GM18873 (cell line): ENCODE data around the gene DCBLD1.

Experiments used
- ATAC-seq: cut with Tn5 transposase; IDR thresholded peaks from one replicate; pipeline ENCODE4 v1.9.1; 2021; ENCODE audit warnings: mild to moderate bottlenecking, moderate library complexity, moderate number of reproducible peaks; ENCODE audit not compliant: unreplicated experiment, low FRiP score

The DCBLD1 gene

GRCh38 chr6:117550618-117551242, 68.3 kb downstream of the DCBLD1 start:
- no peak for ATAC-seq

GRCh38 chr6:117552618-117553017, 70.1 kb downstream of the DCBLD1 start:
- ATAC-seq: no peak

GRCh38 chr6:117553142-117553541, 70.7 kb downstream of the DCBLD1 start:
- no peak for ATAC-seq

- ATAC-seq: no peak
These were observed 72.9 kb downstream of the DCBLD1 start for GRCh38 chr6:117555262-117555849.

GRCh38 chr6:117555882-117556498, 73.5 kb downstream of the DCBLD1 start:
- ATAC-seq: no peak

GRCh38 chr6:117557951-117558350, 75.5 kb downstream of the DCBLD1 start:
- ATAC-seq: no peak

GRCh38 chr6:117558818-117559217, 76.3 kb downstream of the DCBLD1 start:
- ATAC-seq: no peak

- ATAC-seq: no peak
These were observed 76.8 kb downstream of the DCBLD1 start for GRCh38 chr6:117559299-117559698.

GRCh38 chr6:117561128-117561527, 78.7 kb downstream of the DCBLD1 start:
- no peak for ATAC-seq

GRCh38 chr6:117564681-117565080, 82.2 kb downstream of the DCBLD1 start:
- no peak for ATAC-seq

GRCh38 chr6:117568247-117568646, 85.8 kb downstream of the DCBLD1 start:
- no peak for ATAC-seq

- no peak for ATAC-seq
These were observed 86.4 kb downstream of the DCBLD1 start for GRCh38 chr6:117568831-117569410.

GRCh38 chr6:117573006-117573680, 90.7 kb downstream of the DCBLD1 start:
- ATAC-seq: no peak

GRCh38 chr6:117574198-117574597, 91.7 kb downstream of the DCBLD1 start:
- ATAC-seq: no peak

GRCh38 chr6:117585647-117586046, 103.2 kb downstream of the DCBLD1 start:
- ATAC-seq: no peak

GRCh38 chr6:117590447-117590846, 108.0 kb downstream of the DCBLD1 start:
- ATAC-seq: no peak

- ATAC-seq: no peak
These were observed 108.9 kb downstream of the DCBLD1 start for GRCh38 chr6:117591405-117591804.

- ATAC-seq: no peak
These were observed 110.7 kb downstream of the DCBLD1 start for GRCh38 chr6:117592983-117593759.

- ATAC-seq: no peak
These were observed 112.8 kb downstream of the DCBLD1 start for GRCh38 chr6:117595099-117595923.
